CD4-positive, alpha-beta T cell treated with Interleukin-1 beta for 1 hour (primary cell): ENCODE data around the gene SPNS3.

Source experiments
- DNase-seq, 2 donors: peaks; one replicate each; pipeline ENCODE4 v3.0.0-alpha.2; 2020 to 2022

The SPNS3 gene

GRCh38 chr17:4474093-4474492, 40.4 kb downstream of the SPNS3 start:
- no peak for DNase-seq

DNA sequence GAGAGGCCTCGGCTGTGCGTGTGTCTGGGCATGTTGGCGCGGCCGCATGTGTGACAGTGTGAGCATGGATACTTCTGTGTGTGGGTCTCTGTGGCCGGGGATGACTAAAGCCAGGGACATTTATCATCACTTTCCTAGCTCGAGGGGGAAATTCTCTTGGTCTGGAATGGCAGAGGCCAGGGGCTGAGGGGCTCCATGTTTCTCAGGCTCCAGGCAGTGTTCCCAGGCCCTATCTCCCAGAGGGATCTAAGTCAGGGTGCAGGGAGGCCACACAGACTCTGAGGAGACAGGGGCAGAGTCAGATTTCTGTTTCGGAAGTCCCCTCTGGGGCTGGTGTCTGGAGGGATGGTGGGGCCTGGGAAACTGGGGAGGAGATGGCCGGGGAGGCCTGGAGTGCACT, 41.3 kb downstream of the SPNS3 start:
- DNase-seq: no peak

DNA sequence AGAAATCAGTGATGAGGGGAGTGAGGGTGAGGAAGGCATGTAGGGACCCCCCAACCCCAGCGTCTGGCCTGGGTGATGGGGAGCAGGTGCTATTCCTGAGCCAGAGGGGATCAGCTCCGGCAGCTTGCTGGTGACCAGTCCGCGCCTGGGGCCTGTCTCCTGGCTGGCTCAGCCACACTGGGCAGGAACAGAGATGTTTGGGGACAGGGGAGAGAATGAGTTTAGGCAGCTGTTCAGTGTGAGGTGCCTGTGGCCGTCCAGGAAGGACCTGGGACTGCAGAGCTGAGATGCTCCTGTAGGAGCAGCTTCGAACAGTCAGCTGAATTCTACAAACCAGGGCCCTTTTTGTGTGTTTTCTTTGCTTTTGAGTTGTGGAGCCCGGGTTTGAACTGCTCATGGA, 41.7 kb downstream of the SPNS3 start:
- no peak for DNase-seq

DNA sequence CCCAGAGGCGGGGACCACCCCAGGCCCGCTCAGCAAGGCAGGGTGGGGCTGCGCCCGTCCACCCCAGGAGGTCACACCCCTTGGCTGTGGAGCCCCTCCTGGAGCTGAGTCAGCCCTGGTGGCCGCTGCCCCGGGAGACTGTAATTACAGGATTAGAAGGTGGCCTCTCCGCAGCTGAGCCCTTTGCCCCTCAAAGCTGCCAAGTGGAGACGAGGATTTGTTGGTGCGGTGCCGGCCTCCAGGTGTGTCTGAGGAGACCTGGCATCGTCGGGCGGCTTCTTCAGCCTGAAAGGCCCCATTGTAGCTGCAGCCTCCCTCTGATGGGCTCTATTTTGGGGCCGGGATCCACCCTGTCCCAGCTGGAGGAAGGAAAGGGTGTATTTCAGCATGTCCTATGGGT, 42.3 kb downstream of the SPNS3 start:
- no peak for DNase-seq

- DNase-seq: no peak
Measured at GRCh38 chr17:4476511-4477070, 42.9 kb downstream of the SPNS3 start.

GRCh38 chr17:4477255-4477791, 43.6 kb downstream of the SPNS3 start:
- no peak for DNase-seq

DNA sequence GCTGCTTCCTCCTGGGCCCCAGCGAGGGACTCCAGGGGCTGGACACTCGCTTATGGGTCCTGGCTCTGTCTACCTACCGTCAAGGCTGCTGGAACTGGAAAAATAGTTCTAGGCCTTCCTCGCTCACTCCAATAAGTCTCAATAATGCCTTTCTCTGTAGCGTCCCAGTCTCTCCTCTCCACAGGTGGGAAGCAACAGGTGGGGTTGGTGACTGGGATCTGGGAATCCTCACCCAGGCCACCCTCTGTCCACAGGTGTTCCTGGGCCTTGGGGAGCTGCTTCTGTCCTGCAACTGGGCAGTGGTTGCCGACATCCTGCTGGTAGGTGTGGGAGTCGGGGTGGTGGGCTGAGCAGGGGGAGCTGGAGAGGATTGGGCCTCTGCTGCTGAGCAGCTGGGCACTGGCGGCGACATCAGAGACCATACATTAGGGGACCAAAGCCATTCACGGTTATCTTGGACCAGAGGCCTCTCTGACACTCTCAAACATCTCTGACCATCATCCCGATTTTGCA, 44.6 kb downstream of the SPNS3 start:
- DNase-seq: no peak

- DNase-seq: no peak
Measured at GRCh38 chr17:4479340-4479981, 45.7 kb downstream of the SPNS3 start.

GRCh38 chr17:4479982-4480751, 46.4 kb downstream of the SPNS3 start:
- DNase-seq: no peak

GRCh38 chr17:4480929-4481898, 47.5 kb downstream of the SPNS3 start:
- DNase-seq: peak; percentile 8 to 40

DNA sequence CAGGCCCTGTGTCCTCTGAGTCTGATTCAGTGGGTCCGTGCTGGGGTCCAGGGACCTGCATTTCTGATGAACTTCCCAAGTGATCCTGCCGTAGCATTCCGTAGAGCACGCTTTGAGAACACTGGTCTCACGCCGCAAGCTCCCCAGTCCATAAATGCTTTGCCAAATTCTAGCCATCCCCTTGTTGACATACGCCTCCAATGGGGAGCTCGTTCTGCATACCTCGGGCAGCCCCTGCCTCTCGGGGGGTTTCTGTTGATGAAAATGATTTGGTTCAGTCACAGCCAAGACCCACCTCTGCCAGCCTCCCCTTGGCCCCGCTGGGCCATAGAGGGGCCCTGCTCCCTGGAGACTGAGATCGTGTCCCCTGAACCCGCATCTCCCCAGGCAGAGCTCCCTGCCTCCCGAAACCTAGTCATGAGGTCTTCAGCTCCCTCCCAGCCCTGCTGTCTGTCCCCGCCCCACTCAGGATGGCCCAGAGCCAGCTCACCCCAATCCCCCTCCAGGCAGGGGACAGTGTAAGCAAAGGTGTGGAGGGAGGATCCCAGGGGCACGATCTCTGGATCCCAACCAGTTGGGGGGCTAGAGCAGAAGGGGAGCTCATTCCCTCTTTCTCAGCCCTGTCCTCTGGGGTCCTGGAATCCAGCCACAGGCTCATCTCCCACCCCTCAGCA, 48.7 kb downstream of the SPNS3 start:
- DNase-seq: no peak

DNA sequence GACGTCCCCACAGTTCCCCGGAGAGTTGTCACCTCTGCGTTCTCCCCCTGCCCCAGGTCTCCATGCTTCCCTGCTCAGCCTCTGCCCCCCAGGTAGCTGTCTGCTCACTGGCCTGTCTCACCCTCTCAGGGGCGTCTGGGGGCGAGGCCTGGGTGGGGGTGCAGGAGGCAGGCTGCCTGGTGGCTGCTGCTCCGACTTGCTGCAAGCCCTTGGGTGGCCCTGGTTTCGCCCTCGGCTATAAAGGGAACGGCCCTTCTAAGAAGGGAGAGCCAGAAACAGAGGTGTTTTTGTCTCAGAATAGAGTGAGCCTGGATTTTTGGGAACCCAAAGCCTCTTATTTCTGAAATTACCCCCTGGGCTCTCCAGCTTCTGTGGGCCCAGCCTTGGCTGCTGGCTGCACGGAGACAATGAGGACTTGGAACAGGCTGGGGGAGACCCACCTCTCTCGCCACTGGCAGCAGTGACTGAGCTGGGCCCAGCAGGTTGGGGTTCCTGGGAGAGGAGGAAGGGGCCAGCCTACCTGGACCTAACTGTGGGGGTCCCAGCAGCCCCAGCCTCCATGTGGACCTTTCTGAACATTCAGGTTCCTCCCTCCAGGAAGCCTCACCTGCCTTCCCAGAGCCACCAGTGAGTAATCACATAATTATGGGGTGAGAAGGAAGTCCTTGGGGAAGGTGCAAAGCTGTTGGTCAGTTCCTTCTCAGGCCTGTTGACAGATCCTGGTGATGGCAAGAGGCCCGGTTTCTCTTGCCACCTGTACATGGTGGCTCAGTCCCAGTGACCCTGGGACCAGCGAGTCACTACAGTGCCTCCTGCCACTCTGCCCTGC, 49.5 kb downstream of the SPNS3 start:
- no peak for DNase-seq

DNA sequence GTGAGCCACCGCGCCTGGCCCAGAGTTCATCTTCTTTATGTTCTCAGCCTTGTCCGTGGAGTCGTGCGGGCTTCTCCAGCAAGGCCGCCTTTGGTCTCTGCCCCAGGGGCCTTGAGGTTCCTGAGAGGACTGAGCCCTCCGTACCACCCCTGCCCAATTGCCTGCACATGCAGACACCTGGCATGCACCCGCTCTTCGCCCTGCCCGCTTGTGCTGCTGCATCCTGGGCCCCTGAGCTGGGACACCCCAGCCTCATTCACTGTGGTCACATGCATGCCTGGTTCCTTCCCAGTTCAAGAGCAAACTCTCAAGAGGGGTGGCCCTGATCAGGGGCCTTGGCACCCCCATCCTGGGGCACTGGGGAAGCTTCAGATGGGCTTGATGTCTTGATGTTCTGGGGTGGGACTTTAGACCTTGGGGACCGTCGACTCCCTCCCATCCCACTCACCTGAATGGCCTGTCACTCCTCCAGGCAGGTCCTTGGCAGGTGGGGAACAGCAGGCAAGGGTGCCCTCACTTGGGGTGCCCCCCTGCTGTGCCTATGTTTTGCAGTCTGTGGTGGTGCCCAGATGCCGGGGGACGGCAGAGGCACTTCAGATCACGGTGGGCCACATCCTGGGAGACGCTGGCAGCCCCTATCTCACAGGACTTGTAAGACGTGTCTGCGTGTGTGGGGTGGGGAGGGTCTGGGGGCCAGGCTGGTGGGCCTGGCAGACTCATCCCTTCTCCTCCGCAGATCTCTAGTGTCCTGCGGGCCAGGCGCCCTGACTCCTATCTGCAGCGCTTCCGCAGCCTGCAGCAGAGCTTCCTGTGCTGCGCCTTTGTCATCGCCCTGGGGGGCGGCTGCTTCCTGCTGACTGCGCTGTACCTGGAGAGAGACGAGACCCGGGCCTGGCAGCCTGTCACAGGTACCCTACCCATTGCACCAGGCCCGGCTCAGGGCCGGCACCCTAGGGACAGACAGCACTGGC, 52.2 kb downstream of the SPNS3 start:
- peak; percentile 40 to 44 for DNase-seq

- no peak for DNase-seq
Measured at GRCh38 chr17:4487296-4487695, 53.6 kb downstream of the SPNS3 start.

- DNase-seq: no peak
Measured at GRCh38 chr17:4487820-4488716, 54.3 kb downstream of the SPNS3 start.

- no peak for DNase-seq
Measured at GRCh38 chr17:4488989-4489595, 55.4 kb downstream of the SPNS3 start.

- DNase-seq: no peak
Measured at GRCh38 chr17:4490109-4490591, 56.4 kb downstream of the SPNS3 start.

DNA sequence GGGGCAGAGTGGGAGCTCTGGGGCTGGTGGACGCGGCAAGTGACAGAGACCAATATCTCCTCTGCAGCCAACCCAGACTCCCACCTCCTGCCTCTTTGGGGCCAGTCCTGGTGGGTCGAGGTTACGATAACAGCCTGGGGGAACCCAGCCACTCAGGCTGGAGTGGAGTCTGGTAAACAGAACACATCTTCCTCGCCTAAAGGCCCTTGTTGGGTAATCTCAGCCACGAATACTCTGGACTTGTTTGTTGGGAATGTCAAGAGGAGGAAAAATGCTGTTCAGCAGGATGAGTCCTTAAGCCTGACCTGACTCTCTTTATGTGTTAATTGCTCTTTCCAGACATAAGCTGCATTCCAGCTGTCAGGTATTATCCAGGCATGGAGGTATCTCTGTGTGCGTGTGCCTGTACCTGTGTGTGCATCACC, 56.9 kb downstream of the SPNS3 start:
- no peak for DNase-seq
